Lung microvascular endothelial cell (primary cell): ENCODE results near the gene PPP1R12C. TPM values are rescaled to one million over a fixed set of nuclear protein-coding genes. Genes with fewer than 3 reads are reported as not detected.
"Not testable (repeated sequence)": the region's sequence is repeated elsewhere in the genome, so short reads cannot be mapped to it uniquely, and the experiment has no call there.

Experiments used
- DNase-seq, 2 donors: peaks; one replicate each; pipeline versions ENCODE4 v3.0.0 to v3.0.0-alpha.2; 2010; ENCODE audit warnings: low read depth in 2 of 2
- total RNA-seq: library from RNA; depleted of rRNA; stranded (reverse); fragments of >200 nt; gene quantifications from 2 replicates; pipeline ENCODE4 v1.2.1, GENCODE V29; 2014

Gene PPP1R12C
- total RNA-seq, 1 donor from 2014 or later, result 25.8 TPM

GRCh38 chr19:55076321-55076720, 41.1 kb downstream of the PPP1R12C start:
- no peak for DNase-seq

GRCh38 chr19:55075371-55075998, 42.0 kb downstream of the PPP1R12C start, which contains the start of gene EPS8L1:
TSS of gene EPS8L1 (plus strand) at chr19:55075869. CDS start at chr19:55076445, 576 bp downstream.
- peak in 1 of 2 donors; percentile 36 for DNase-seq

- DNase-seq, result no peak
These were observed 45.5 kb downstream of the PPP1R12C start for GRCh38 chr19:55071913-55072312.

- peak in 1 of 2 donors; percentile 17 for DNase-seq
These were observed 46.3 kb downstream of the PPP1R12C start for GRCh38 chr19:55071129-55071502.

GRCh38 chr19:55070466-55071128, 46.8 kb downstream of the PPP1R12C start:
- DNase-seq, result no peak

- DNase-seq, result no peak
These were observed 47.6 kb downstream of the PPP1R12C start for GRCh38 chr19:55069865-55070197.

- peak in 1 of 2 donors; percentile 17 for DNase-seq
These were observed 48.2 kb downstream of the PPP1R12C start for GRCh38 chr19:55068950-55069864.

- no peak for DNase-seq
These were observed 49.6 kb downstream of the PPP1R12C start for GRCh38 chr19:55067869-55068268.

- no peak for DNase-seq
These were observed 51.2 kb downstream of the PPP1R12C start for GRCh38 chr19:55066107-55066709.

GRCh38 chr19:55065516-55065915, 51.9 kb downstream of the PPP1R12C start:
- DNase-seq, result not testable (repeated sequence)

GRCh38 chr19:55063492-55063843, 54.0 kb downstream of the PPP1R12C start:
- no peak for DNase-seq

- DNase-seq, result peak; percentile 97 to 99
These were observed 54.5 kb downstream of the PPP1R12C start, which contains the start of gene RDH13 for GRCh38 chr19:55062735-55063491. TSS of gene RDH13 (minus strand) at chr19:55063148. CDS start at chr19:55063032, 116 bp downstream.

- DNase-seq, result peak in 1 of 2 donors; percentile 42
These were observed 57.1 kb downstream of the PPP1R12C start for GRCh38 chr19:55060287-55060686.

GRCh38 chr19:55058781-55059610, 58.4 kb downstream of the PPP1R12C start:
- DNase-seq, result peak in 1 of 2 donors; percentile 53

GRCh38 chr19:55056827-55057226, 60.6 kb downstream of the PPP1R12C start:
- DNase-seq, result no peak

GRCh38 chr19:55053735-55054134, 63.7 kb downstream of the PPP1R12C start:
- no peak for DNase-seq

GRCh38 chr19:55050749-55051532, 66.5 kb downstream of the PPP1R12C start:
- DNase-seq, result no peak

GRCh38 chr19:55048446-55048845, 69.0 kb downstream of the PPP1R12C start:
- no peak for DNase-seq

GRCh38 chr19:55047951-55048350, 69.5 kb downstream of the PPP1R12C start:
- DNase-seq, result no peak
